Measurements from ENCODE around the gene EXD1. TPM values are rescaled to one million over a fixed set of nuclear protein-coding genes. Genes with fewer than 3 reads are reported as not detected.

The EXD1 gene
- total and polyA plus RNA-seq, 9 of the 15 experiments (the other 6 are each of a cell fraction or from before 2014, with no cell fraction given): not detected

DNA sequence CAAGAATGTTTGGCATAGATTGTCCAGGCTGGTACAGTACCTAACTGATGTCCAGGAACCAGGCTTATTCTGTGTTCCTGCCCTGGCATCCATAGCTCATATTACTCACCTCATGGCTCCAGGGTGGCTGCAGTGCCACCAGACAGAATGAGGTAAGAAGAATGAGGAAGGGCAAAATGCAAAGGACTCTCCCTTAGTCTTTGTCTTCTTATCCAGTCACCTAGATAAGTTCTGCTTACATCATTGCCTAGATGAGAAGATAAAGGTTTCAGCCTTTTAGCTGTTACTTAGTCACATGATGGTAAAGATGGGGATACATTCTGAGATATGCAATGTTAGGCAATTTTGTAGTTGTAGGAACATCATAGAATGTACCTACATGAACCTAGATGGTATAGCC lies 46.3 kb upstream of the EXD1 start (continued):
- TF ChIP-seq, protein P1, sequence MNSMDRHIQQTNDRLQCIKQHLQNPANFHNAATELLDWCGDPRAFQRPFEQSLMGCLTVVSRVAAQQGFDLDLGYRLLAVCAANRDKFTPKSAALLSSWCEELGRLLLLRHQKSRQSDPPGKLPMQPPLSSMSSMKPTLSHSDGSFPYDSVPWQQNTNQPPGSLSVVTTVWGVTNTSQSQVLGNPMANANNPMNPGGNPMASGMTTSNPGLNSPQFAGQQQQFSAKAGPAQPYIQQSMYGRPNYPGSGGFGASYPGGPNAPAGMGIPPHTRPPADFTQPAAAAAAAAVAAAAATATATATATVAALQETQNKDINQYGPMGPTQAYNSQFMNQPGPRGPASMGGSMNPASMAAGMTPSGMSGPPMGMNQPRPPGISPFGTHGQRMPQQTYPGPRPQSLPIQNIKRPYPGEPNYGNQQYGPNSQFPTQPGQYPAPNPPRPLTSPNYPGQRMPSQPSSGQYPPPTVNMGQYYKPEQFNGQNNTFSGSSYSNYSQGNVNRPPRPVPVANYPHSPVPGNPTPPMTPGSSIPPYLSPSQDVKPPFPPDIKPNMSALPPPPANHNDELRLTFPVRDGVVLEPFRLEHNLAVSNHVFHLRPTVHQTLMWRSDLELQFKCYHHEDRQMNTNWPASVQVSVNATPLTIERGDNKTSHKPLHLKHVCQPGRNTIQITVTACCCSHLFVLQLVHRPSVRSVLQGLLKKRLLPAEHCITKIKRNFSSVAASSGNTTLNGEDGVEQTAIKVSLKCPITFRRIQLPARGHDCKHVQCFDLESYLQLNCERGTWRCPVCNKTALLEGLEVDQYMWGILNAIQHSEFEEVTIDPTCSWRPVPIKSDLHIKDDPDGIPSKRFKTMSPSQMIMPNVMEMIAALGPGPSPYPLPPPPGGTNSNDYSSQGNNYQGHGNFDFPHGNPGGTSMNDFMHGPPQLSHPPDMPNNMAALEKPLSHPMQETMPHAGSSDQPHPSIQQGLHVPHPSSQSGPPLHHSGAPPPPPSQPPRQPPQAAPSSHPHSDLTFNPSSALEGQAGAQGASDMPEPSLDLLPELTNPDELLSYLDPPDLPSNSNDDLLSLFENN (IDR thresholded peaks at IDR 0.05; ENCODE audit: low read depth in 2 of 2, low read length in 2 of 2): no peak
- TF ChIP-seq ZNF444 (CRISPR knock-in tag; IDR thresholded peaks at IDR 0.05): no peak
- 0 out of 2 replicates have a peak, but pooled peaks have one; percentile 10 for TF ChIP-seq RAD51 (IDR thresholded peaks at IDR 0.05; ENCODE audit: borderline replicate concordance, low read depth)
- peak; percentile 44; the same call in 1 of the 2 replicates for TF ChIP-seq FOSL1 (tag; conservative IDR thresholded peaks at IDR 0.05)
- no peak for TF ChIP-seq YY1 (IDR thresholded peaks at IDR 0.05; ENCODE audit: borderline replicate concordance in 1 of 3, control insufficient read depth in 1 of 3, extremely low read depth in 1 of 3, insufficient read depth in 3 of 3, insufficient read length in 1 of 3, insufficient replicate concordance in 2 of 3, low read depth in 1 of 3, low read length in 2 of 3)
- TF ChIP-seq CEBPG (CRISPR knock-in tag; IDR thresholded peaks at IDR 0.05): no peak
- TF ChIP-seq CEBPG (tag; conservative IDR thresholded peaks at IDR 0.05 in 1 of 2, IDR thresholded peaks at IDR 0.05 in 1 of 2): peak in 1 of 2 experiments; percentile 46; a peak in 1 of 4 replicates
- TF ChIP-seq, protein P2, sequence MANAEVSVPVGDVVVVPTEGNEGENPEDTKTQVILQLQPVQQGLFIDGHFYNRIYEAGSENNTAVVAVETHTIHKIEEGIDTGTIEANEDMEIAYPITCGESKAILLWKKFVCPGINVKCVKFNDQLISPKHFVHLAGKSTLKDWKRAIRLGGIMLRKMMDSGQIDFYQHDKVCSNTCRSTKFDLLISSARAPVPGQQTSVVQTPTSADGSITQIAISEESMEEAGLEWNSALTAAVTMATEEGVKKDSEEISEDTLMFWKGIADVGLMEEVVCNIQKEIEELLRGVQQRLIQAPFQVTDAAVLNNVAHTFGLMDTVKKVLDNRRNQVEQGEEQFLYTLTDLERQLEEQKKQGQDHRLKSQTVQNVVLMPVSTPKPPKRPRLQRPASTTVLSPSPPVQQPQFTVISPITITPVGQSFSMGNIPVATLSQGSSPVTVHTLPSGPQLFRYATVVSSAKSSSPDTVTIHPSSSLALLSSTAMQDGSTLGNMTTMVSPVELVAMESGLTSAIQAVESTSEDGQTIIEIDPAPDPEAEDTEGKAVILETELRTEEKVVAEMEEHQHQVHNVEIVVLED (CRISPR knock-in tag; IDR thresholded peaks at IDR 0.05): 0 out of 2 replicates have a peak, but pooled peaks have one; percentile 25
- TF ChIP-seq JUNB (CRISPR knock-in tag; conservative IDR thresholded peaks at IDR 0.05): no peak
- TF ChIP-seq PURB (CRISPR knock-in tag; IDR thresholded peaks at IDR 0.05; ENCODE audit: low read depth): no peak
- peak; percentile 55; the same call in 1 of the 2 replicates for TF ChIP-seq ATF7 (IDR thresholded peaks at IDR 0.05)
- TF ChIP-seq GABPB2 (CRISPR knock-in tag; conservative IDR thresholded peaks at IDR 0.05): no peak
- TF ChIP-seq, protein P3, sequence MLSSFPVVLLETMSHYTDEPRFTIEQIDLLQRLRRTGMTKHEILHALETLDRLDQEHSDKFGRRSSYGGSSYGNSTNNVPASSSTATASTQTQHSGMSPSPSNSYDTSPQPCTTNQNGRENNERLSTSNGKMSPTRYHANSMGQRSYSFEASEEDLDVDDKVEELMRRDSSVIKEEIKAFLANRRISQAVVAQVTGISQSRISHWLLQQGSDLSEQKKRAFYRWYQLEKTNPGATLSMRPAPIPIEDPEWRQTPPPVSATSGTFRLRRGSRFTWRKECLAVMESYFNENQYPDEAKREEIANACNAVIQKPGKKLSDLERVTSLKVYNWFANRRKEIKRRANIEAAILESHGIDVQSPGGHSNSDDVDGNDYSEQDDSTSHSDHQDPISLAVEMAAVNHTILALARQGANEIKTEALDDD (IDR thresholded peaks at IDR 0.05): peak; percentile 29; the same call in 1 of the 2 replicates
- TF ChIP-seq SAFB2 (IDR thresholded peaks at IDR 0.05; ENCODE audit: borderline replicate concordance, low read depth, low read length, severe bottlenecking): no peak
- no peak for TF ChIP-seq SMARCA5 (IDR thresholded peaks at IDR 0.05)
- TF ChIP-seq RBM22 (IDR thresholded peaks at IDR 0.05; ENCODE audit: low read depth, low read length, poor library complexity, severe bottlenecking): no peak
- TF ChIP-seq, protein P4, sequence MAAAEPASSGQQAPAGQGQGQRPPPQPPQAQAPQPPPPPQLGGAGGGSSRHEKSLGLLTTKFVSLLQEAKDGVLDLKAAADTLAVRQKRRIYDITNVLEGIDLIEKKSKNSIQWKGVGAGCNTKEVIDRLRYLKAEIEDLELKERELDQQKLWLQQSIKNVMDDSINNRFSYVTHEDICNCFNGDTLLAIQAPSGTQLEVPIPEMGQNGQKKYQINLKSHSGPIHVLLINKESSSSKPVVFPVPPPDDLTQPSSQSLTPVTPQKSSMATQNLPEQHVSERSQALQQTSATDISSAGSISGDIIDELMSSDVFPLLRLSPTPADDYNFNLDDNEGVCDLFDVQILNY (CRISPR knock-in tag; IDR thresholded peaks at IDR 0.05): no peak
- TF ChIP-seq, protein P5, sequence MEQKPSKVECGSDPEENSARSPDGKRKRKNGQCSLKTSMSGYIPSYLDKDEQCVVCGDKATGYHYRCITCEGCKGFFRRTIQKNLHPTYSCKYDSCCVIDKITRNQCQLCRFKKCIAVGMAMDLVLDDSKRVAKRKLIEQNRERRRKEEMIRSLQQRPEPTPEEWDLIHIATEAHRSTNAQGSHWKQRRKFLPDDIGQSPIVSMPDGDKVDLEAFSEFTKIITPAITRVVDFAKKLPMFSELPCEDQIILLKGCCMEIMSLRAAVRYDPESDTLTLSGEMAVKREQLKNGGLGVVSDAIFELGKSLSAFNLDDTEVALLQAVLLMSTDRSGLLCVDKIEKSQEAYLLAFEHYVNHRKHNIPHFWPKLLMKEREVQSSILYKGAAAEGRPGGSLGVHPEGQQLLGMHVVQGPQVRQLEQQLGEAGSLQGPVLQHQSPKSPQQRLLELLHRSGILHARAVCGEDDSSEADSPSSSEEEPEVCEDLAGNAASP (IDR thresholded peaks at IDR 0.05): no peak
- TF ChIP-seq HMG20A (CRISPR knock-in tag; conservative IDR thresholded peaks at IDR 0.05): no peak
- no peak for TF ChIP-seq SMC3 (conservative IDR thresholded peaks at IDR 0.05; ENCODE audit: insufficient read depth, low read depth, low read length)

Data from K562 (cell line).